GM10266 (cell line): ENCODE data around the gene SDK1.

Experiments
- DNase-seq: peaks from one replicate; pipeline ENCODE4 v3.0.0; 2012; ENCODE audit errors: extremely low spot score
- CTCF ChIP-seq: IDR thresholded peaks from 2 replicates; pipeline ENCODE4 v1.5.1; 2012; ENCODE audit warnings: mild to moderate bottlenecking, low read depth; ENCODE audit not compliant: control insufficient read depth, insufficient read depth; ENCODE audit errors: missing control alignments

Gene SDK1

GRCh38 chr7:4134204-4134603, 833.2 kb downstream of the SDK1 start:
- DNase-seq: no peak
- no peak for TF ChIP-seq CTCF

GRCh38 chr7:4134631-4135030, 833.6 kb downstream of the SDK1 start:
- DNase-seq: no peak
- TF ChIP-seq CTCF: no peak

- DNase-seq: no peak
- no peak for TF ChIP-seq CTCF
Observed at GRCh38 chr7:4135301-4135700, 834.2 kb downstream of the SDK1 start.

GRCh38 chr7:4136036-4136435, 835.0 kb downstream of the SDK1 start:
- no peak for TF ChIP-seq CTCF
- DNase-seq: no peak

GRCh38 chr7:4136501-4137110, 835.6 kb downstream of the SDK1 start:
- no peak for TF ChIP-seq CTCF
- DNase-seq: no peak

- no peak for TF ChIP-seq CTCF
- DNase-seq: no peak
Observed at GRCh38 chr7:4137552-4137951, 836.5 kb downstream of the SDK1 start.

- TF ChIP-seq CTCF: no peak
Observed at GRCh38 chr7:4138866-4139265, 837.8 kb downstream of the SDK1 start.

More at GRCh38 chr7:4138866-4139265, 837.8 kb downstream of the SDK1 start:
- no peak for DNase-seq
